HG03575 (cell line): ENCODE measurements around the gene LGALS9.
"Not testable (repeated sequence)": the region's sequence is repeated elsewhere in the genome, so short reads cannot be mapped to it uniquely, and the experiment has no call there.

ENCODE experiments used
- ATAC-seq: cut with Tn5 transposase; IDR thresholded peaks from one replicate; pipeline ENCODE4 v1.9.1; 2021; ENCODE audit not compliant: unreplicated experiment, insufficient number of reproducible peaks, low FRiP score; ENCODE audit errors: extremely low read depth

Gene LGALS9

GRCh38 chr17:27647765-27648164 is 16.8 kb downstream of the LGALS9 start:
- no peak for ATAC-seq

GRCh38 chr17:27649111-27649571 is 18.2 kb downstream of the LGALS9 start:
- ATAC-seq = not testable (repeated sequence)

GRCh38 chr17:27649929-27650328 is 18.9 kb downstream of the LGALS9 start:
- no peak for ATAC-seq

GRCh38 chr17:27650836-27651235 is 19.8 kb downstream of the LGALS9 start:
- ATAC-seq = no peak

GRCh38 chr17:27651411-27652345 is 20.7 kb downstream of the LGALS9 start:
- no peak for ATAC-seq

- not testable (repeated sequence) for ATAC-seq
Observed at GRCh38 chr17:27653449-27653971, 22.5 kb downstream of the LGALS9 start.

- no peak for ATAC-seq
Observed at GRCh38 chr17:27654136-27654535, 23.1 kb downstream of the LGALS9 start.

- ATAC-seq = no peak
Observed at GRCh38 chr17:27654654-27655524, 23.9 kb downstream of the LGALS9 start.

- ATAC-seq = not testable (repeated sequence)
Observed at GRCh38 chr17:27655525-27656111, 24.6 kb downstream of the LGALS9 start.

- ATAC-seq = not testable (repeated sequence)
Observed at GRCh38 chr17:27656620-27657019, 25.6 kb downstream of the LGALS9 start.

- ATAC-seq = no peak
Observed at GRCh38 chr17:27657620-27658019, 26.6 kb downstream of the LGALS9 start.

GRCh38 chr17:27659683-27660082 is 28.7 kb downstream of the LGALS9 start:
- ATAC-seq = no peak

- no peak for ATAC-seq
Observed at GRCh38 chr17:27660436-27660835, 29.4 kb downstream of the LGALS9 start.

GRCh38 chr17:27663936-27664605 is 33.1 kb downstream of the LGALS9 start:
- no peak for ATAC-seq

GRCh38 chr17:27664606-27664965 is 33.6 kb downstream of the LGALS9 start:
- ATAC-seq = no peak

GRCh38 chr17:27665549-27665948 is 34.6 kb downstream of the LGALS9 start:
- no peak for ATAC-seq

- not testable (repeated sequence) for ATAC-seq
Observed at GRCh38 chr17:27666270-27666669, 35.3 kb downstream of the LGALS9 start.

- no peak for ATAC-seq
Observed at GRCh38 chr17:27666831-27667560, 36.0 kb downstream of the LGALS9 start.
